ENCODE data around the gene SYNGR2. TPM values are rescaled to one million over a fixed set of nuclear protein-coding genes. Genes with fewer than 3 reads are reported as not detected.

Gene SYNGR2
- total RNA-seq, 3 donors from 2014 or later: 90.4 to 202 (median 196) TPM

DNA sequence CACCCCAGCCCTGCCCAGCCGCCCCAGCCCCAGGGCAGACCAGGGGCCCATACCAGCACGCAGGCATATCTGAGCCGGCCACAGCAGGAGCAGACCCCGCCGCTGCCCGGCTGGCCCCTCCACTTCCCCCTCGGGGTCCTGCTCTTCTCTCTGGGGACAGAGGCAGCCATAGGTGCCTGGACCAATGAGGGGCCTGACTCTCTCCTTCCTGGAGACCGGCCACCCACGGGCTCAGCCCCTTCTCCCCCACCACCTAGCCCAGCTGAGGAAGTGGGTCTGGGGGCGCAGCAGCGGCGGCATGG, 43.6 kb upstream of the SYNGR2 start:
- H3K4me3 ChIP-seq: no peak overlapping the region

DNA sequence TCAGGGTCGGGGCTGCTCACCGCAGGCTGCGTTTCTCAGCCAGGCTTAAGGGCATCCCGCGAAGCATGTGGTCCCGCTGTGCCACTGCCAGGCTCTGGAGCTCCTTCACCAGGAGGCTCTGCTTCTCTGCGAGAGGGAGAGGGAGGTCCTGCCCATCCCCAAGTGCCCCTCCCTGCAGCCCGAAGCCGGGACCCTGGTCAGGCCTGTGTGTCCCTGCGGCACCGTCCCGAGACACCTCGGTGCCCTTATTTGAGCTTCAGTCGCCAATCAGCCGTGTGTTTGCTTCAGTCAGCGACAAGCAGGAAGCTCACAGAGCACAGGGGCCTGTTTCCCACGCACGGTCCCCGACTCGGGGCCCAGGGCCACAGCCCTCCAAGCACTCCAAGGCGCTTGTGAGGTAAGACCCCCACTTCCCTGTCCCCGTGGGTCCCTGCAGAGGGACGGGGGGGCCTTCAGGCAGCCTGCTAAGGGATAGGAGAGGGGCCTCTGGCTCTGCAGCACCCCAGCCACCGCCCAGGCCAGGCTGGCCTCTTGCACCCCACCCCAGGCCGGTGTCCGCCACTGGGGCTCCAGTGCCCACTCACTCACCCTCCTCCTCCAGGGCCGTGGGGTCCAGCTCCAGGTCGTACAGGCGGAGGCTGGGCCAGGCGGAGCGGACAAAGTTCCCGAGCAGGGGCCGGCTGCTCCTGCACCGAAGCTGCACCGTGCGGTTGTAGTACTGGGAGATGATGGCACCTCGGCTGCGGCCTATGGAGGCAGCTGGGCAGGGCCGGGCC, 43.1 kb upstream of the SYNGR2 start:
- Histone ChIP-seq H3K36me3 (ENCODE audit: low read depth) (no peaks in the 10 kb centered on the region), H3K4me1 (ENCODE audit: low read depth) (peaks cover 30% of the 10 kb centered on the region), H3K9me3 (no peaks in the 10 kb centered on the region), H3K4me3 (no peak overlapping the region)
- DNase-seq (peak in 2 of 3 donors; percentile 39 to 62), ATAC-seq (no peak)
- intact Hi-C loops (cut with DNase I, micrococcal nuclease): no loop called here
- TF ChIP-seq, protein P1, sequence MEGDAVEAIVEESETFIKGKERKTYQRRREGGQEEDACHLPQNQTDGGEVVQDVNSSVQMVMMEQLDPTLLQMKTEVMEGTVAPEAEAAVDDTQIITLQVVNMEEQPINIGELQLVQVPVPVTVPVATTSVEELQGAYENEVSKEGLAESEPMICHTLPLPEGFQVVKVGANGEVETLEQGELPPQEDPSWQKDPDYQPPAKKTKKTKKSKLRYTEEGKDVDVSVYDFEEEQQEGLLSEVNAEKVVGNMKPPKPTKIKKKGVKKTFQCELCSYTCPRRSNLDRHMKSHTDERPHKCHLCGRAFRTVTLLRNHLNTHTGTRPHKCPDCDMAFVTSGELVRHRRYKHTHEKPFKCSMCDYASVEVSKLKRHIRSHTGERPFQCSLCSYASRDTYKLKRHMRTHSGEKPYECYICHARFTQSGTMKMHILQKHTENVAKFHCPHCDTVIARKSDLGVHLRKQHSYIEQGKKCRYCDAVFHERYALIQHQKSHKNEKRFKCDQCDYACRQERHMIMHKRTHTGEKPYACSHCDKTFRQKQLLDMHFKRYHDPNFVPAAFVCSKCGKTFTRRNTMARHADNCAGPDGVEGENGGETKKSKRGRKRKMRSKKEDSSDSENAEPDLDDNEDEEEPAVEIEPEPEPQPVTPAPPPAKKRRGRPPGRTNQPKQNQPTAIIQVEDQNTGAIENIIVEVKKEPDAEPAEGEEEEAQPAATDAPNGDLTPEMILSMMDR (IDR thresholded peaks at IDR 0.05): no peak

More for the DNA sequence above, 43.6 kb upstream of the SYNGR2 start:
- Histone ChIP-seq H3K36me3 (ENCODE audit: low read depth) (no peaks in the 10 kb centered on the region), H3K4me1 (ENCODE audit: low read depth) (peaks cover 26% of the 10 kb centered on the region), H3K9me3 (no peaks in the 10 kb centered on the region)
- ATAC-seq (no peak), DNase-seq (no peak)
- TF ChIP-seq, protein P1 (IDR thresholded peaks at IDR 0.05): no peak
- intact Hi-C loops (cut with DNase I, micrococcal nuclease): no loop called here

DNA sequence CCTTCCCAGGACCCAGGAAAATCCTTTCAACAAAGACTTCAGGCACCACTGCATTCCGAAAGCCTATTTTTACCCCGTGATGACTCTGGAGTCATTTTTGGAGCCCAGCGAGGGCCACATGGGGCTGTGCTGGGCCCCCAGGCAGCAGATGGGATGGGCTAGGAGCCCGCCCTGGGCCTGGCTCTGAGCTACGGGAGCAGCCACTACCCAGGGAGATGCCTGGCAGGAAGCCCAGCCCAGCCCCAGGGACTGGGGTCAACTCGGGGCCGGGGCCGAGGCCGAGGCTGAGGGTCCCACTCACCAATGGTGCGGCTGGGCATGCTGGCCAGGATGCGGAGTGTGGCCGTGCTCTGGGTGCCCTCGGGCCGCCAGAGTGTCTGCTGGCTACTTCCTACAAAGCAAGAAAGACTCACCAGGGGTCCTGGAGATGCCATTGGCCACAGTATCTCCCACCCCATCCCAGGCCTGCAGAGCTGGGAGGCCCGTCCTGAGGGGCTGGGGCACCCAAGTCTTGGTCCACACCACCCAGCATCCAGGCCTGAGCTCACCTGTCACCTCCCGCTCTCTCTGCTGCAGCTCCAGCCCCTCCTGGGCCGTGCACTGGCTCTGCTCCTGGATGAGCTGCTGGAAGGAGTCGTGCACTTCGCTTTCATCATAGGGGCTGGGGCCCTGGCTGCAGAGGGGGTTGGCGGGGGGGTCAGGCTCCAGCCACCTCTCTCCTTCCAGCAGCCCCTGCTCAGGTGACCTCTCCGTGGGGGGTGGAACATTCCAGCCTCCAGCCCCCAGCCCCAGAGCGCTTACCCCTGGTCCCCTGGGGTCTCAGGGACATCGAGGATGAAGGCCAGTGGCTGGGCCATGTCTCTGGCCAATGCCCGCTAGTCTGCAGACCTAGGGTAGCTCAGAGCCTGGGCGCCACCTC, 42.1 kb upstream of the SYNGR2 start:
- ATAC-seq (no peak), DNase-seq (peak in 1 of 3 donors; percentile 49)
- H3K9me3 ChIP-seq: no peaks in the 10 kb centered on the region
- H3K4me3 ChIP-seq: no peak overlapping the region
- H3K36me3 ChIP-seq (ENCODE audit: low read depth): no peaks in the 10 kb centered on the region
- intact Hi-C loops (cut with DNase I, micrococcal nuclease): no loop called here
- TF ChIP-seq, protein P1 (IDR thresholded peaks at IDR 0.05): no peak
- peaks cover 31% of the 10 kb centered on the region for H3K4me1 ChIP-seq (ENCODE audit: low read depth)

DNA sequence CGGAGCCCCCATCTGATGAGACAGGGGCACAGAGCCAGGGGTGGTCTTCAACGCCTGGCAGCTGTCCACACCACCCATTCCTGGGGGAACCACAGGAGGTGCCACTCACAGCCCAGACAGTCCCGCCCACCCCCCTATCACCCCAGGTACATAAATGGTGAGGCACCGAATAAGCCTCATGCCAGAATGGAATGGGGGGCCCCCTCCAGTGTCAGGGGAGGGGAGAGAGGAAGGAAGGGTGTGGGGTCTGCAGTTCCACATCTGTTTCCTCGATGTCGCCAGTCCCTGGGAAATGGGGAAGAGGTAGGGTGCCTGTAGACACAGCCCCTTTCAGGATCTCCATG, 41.5 kb upstream of the SYNGR2 start:
- DNase-seq (no peak), ATAC-seq (no peak)
- H3K36me3 ChIP-seq (ENCODE audit: low read depth): no peaks in the 10 kb centered on the region
- peaks cover 37% of the 10 kb centered on the region for H3K4me1 ChIP-seq (ENCODE audit: low read depth)
- intact Hi-C loops (cut with DNase I, micrococcal nuclease): no loop called here
- H3K9me3 ChIP-seq: no peaks in the 10 kb centered on the region
- H3K4me3 ChIP-seq: no peak overlapping the region
- TF ChIP-seq, protein P1 (IDR thresholded peaks at IDR 0.05): no peak

DNA sequence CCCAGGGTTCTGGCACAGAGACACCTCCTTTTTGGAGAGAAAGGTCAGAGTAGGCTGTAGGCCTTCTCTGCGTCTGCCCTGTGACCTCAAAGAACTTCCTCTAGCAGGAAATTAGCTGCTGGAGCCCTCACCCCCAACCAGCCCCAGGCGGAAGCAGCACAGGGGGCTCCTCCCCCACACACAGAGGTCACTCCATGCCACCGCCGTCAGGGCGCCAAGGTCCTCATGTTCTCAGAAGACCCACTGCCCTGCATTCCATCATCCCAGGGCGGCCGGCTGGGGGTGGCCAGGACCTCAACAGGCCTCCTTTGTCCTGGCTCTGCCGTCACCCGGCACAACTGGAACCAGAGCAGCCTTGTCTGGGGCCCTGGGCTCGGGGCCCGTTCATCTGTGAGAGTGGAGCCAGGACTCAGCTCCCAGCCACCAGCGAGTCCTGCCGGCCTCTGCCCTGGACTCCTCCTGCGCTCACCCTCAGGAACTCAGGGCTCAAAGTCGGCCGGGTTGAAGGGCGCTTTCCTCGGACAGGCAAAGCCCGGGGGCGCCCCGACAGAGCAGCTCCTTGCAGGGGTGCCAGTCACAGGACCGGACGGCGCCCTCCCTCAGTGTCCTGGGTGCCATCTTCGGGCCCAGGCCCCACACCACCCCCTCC, 41.0 kb upstream of the SYNGR2 start:
- Histone ChIP-seq H3K9me3 (no peaks in the 10 kb centered on the region), H3K4me1 (ENCODE audit: low read depth) (peaks cover 39% of the 10 kb centered on the region), H3K36me3 (ENCODE audit: low read depth) (no peaks in the 10 kb centered on the region), H3K4me3 (peak overlapping the region; percentile 68)
- TF ChIP-seq, protein P1 (IDR thresholded peaks at IDR 0.05): no peak
- DNase-seq (peak; percentile 71 to 91 (median 82)), ATAC-seq (peak; percentile 44)
- intact Hi-C loops (cut with DNase I, micrococcal nuclease): no loop called here

All from mucosa of descending colon (tissue), 3 donors.